Nephron progenitor cell (in vitro differentiated cells): ENCODE data around the gene HSPH1.
A peak's percentile ranks its signal among the peaks of the same experiment; 100 is the strongest.

Experiments
- DNase-seq: peaks from one replicate; pipeline ENCODE4 v3.0.0; 2021
- H3K27ac Mint-ChIP-seq: 2 replicates; pipeline ENCODE4 v1.8.0; 2021; ENCODE audit warnings: mild to moderate bottlenecking, moderate library complexity, mixed read lengths
- H3K27me3 Mint-ChIP-seq: 2 replicates; pipeline ENCODE4 v1.8.0; 2021; ENCODE audit warnings: mild to moderate bottlenecking, low read depth, mixed read lengths; ENCODE audit not compliant: poor library complexity
- H3K36me3 Mint-ChIP-seq: 2 replicates; pipeline ENCODE4 v1.8.0; 2021; ENCODE audit warnings: low read depth, mixed read lengths
- H3K4me1 Mint-ChIP-seq: 2 replicates; pipeline ENCODE4 v1.8.0; 2021; ENCODE audit warnings: mixed read lengths
- H3K4me3 Mint-ChIP-seq: 2 replicates; pipeline ENCODE4 v1.8.0; 2021; ENCODE audit warnings: mild to moderate bottlenecking, moderate library complexity, mixed read lengths
- H3K9me3 Mint-ChIP-seq: 2 replicates; pipeline ENCODE4 v1.8.0; 2021; ENCODE audit warnings: mild to moderate bottlenecking, moderate library complexity, mixed read lengths
- TF ChIP-seq, protein P1 (sequence below): fragments of 200-600 bp; sonication (generic); IDR thresholded peaks from 2 replicates; pipeline ENCODE4 v1.5.0; 2021; ENCODE audit warnings: antibody characterized with exemption

The HSPH1 gene

DNA sequence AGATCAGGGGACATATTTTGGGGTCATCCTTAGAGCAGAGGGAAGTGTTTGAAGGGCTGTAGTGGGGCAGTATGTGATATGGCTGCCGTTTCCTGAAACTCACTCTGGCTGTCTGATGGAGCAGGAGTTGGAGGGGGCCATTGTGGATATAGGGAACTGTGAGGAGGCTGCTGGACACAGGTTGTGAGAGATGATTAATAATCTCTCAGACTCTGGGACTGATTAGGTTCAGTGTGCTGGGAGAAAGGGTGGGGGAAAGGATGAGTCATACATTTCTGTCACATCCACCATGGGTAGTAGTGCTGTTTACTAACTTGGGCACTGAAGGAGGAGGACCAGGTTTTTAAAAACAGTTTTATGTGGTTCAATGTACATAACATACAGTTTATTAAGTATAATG lies 42.9 kb upstream of the HSPH1 start:
- TF ChIP-seq, protein P1, sequence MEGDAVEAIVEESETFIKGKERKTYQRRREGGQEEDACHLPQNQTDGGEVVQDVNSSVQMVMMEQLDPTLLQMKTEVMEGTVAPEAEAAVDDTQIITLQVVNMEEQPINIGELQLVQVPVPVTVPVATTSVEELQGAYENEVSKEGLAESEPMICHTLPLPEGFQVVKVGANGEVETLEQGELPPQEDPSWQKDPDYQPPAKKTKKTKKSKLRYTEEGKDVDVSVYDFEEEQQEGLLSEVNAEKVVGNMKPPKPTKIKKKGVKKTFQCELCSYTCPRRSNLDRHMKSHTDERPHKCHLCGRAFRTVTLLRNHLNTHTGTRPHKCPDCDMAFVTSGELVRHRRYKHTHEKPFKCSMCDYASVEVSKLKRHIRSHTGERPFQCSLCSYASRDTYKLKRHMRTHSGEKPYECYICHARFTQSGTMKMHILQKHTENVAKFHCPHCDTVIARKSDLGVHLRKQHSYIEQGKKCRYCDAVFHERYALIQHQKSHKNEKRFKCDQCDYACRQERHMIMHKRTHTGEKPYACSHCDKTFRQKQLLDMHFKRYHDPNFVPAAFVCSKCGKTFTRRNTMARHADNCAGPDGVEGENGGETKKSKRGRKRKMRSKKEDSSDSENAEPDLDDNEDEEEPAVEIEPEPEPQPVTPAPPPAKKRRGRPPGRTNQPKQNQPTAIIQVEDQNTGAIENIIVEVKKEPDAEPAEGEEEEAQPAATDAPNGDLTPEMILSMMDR, result no peak
- Mint-ChIP-seq H3K4me3 (no peak overlapping the region), H3K36me3 (peaks cover 10% of the 10 kb centered on the region), H3K9me3 (peaks cover 6% of the 10 kb centered on the region), H3K27ac (no peak overlapping the region), H3K4me1 (peaks cover 64% of the 10 kb centered on the region), H3K27me3 (peaks cover under 1% of the 10 kb centered on the region)
- DNase-seq, result no peak

DNA sequence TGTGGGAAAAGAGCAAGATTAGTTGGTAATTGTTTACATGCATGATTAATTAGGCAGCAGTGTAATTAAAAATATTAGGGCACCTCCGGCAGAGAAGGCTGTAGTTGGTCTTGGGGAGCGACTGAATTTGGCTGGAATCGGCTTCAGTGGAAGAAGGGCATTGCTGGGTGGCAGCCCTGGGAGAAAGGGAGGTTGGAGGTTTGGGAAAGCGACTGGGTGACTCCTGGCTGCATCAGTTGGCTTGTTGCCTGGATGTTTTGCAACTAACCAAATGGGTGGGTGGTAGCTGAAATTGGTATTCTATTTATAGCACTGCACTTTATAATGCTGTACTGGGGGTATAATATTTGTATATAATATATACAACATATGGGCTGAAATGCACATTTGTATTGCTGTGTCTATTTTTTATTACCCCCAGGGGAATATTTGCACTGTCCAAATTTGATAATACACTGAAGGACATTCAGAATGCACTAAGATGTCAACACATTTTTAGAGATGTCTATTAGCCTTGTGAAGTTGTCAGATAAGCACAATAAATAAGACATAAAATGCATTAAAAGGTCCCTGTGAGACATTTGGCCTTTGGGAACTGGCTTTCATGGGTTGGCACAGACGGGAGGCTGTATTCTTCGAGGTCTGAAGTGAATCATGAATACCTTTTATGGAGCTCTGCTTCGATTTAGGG lies 39.8 kb upstream of the HSPH1 start:
- H3K4me1 Mint-ChIP-seq, result peaks cover 55% of the 10 kb centered on the region
- peak overlapping the region; percentile 82 for H3K4me3 Mint-ChIP-seq
- H3K9me3 Mint-ChIP-seq, result peaks cover 6% of the 10 kb centered on the region
- H3K27ac Mint-ChIP-seq, result no peak overlapping the region
- no peak for DNase-seq
- peaks cover 5% of the 10 kb centered on the region for H3K27me3 Mint-ChIP-seq
- peaks cover 10% of the 10 kb centered on the region for H3K36me3 Mint-ChIP-seq
- TF ChIP-seq, protein P1, result no peak

DNA sequence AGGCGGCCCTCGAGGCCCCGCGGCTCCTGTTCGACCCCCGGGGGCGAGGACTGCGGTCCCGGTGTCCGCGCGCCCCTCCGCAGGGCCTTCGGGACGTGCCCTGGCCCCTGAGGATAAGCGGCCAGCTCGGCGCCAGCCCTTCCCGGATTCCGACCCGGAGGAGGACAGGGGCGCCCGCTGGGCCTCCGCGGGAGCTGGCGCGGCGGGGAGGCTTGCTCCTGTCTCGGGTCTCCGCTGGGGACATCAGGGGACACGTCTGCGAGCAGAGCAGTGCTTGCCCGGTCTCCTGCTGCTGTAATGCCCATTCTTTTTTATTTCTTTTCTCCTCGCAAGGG lies 38.9 kb upstream of the HSPH1 start:
- Mint-ChIP-seq H3K4me1 (peaks cover 53% of the 10 kb centered on the region), H3K36me3 (peaks cover 10% of the 10 kb centered on the region), H3K27me3 (peaks cover 5% of the 10 kb centered on the region), H3K4me3 (peak overlapping the region; percentile 82), H3K27ac (no peak overlapping the region), H3K9me3 (peaks cover 6% of the 10 kb centered on the region)
- TF ChIP-seq, protein P1, result no peak
- DNase-seq, result peak; percentile 71

DNA sequence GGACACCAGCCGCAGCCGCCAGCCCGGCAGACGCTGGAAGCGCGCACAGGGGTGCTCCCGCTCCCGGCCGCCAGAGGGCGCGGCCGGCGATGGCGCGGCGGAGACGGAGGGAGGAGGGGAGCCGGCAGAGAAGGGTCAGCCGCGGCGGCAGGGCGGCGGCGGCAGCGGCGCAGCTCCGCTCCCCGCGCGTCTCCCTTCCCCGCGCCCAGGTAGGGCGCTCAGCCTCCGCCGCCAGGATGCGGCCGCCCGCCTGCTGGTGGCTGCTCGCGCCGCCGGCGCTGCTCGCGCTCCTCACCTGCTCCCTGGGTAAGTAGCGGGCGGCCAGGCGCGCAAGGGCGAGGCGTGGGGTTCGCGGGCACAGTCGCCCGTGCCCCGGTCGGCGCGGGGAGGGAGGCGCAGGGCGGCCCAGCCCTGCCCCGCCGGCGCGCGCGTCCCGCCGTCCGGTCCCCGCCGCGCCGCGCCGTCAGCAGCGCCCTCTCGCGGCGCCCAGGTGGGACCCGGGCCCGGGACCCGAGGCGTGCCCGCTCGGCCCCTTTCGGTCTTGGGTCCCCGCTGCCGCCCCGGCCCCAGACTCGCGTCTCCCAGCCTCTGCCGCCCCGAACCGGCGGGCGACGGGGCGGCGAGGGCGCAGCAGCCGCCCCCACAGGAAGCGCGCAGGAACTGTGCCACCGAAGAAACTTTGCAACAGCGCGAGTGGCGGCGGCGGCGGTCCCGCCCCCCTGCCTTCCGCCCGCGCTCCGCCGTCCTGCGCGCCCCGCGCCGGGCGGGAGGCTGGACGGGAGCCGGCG lies 38.3 kb upstream of the HSPH1 start, which contains the start of gene B3GLCT:
B3GLCT (plus strand) TSS at position 127 of the 788 bp plus-strand sequence; CDS start at position 237, 110 bp downstream.
- TF ChIP-seq, protein P1, result peak; percentile 61
- Mint-ChIP-seq H3K4me1 (peaks cover 49% of the 10 kb centered on the region), H3K27ac (no peak within 1 kb of the TSS), H3K27me3 (peaks cover 5% of the 10 kb centered on the region), H3K9me3 (peaks cover 9% of the 10 kb centered on the region), H3K4me3 (peak within 1 kb of the TSS; percentile 82), H3K36me3 (peaks cover 9% of the 10 kb centered on the region)
- DNase-seq, result peak; percentile 89

DNA sequence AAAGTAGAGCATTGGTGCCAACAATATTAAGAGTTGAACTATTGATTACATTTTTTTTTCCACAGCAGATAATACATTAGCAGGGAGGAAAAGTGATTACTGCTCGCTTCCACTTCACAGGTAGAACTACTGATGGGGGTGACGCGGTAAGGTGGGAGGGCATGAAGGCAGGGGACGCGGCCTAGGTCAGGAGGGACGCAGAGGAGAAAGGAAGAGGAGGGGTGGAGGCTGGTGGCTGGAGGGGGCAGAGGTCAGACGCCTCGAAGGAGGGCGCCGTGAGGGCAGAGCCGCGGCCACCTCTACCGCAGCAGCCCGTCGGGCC lies 37.8 kb upstream of the HSPH1 start:
- H3K27ac Mint-ChIP-seq, result no peak overlapping the region
- TF ChIP-seq, protein P1, result no peak
- H3K4me1 Mint-ChIP-seq, result peaks cover 43% of the 10 kb centered on the region
- DNase-seq, result no peak
- peaks cover 4% of the 10 kb centered on the region for H3K36me3 Mint-ChIP-seq
- H3K27me3 Mint-ChIP-seq, result peaks cover 5% of the 10 kb centered on the region
- peaks cover 3% of the 10 kb centered on the region for H3K9me3 Mint-ChIP-seq
- peak overlapping the region; percentile 77 for H3K4me3 Mint-ChIP-seq
